Right atrium auricular region (tissue), 2 donors: ENCODE data around the gene GALNS. TPM values are rescaled to one million over a fixed set of nuclear protein-coding genes. Genes with fewer than 3 reads are reported as not detected.

Source experiments
- DNase-seq: peaks from one replicate; pipeline ENCODE4 v3.0.0-alpha.2; 2019; ENCODE audit warnings: low spot score
- H3K27ac ChIP-seq, 2 donors: fragments of 200-600 bp; sonication (generic); 1 replicate in 1 of 2; 2 replicates in 1 of 2; pipeline ENCODE4 v1.5.1; 2016 to 2019
- H3K27me3 ChIP-seq, 2 donors: fragments of 200-600 bp; sonication (generic); one replicate each; pipeline versions ENCODE4 v1.5.1 to v1.6.0; 2017 to 2019
- H3K36me3 ChIP-seq: fragments of 200-600 bp; sonication (generic); one replicate; pipeline ENCODE4 v1.5.1; 2016
- H3K4me1 ChIP-seq, 2 donors: fragments of 200-600 bp; sonication (generic); one replicate each; pipeline versions ENCODE4 v1.5.1 to v1.6.0; 2017 to 2019
- H3K4me3 ChIP-seq, 2 donors: fragments of 200-600 bp; sonication (generic); 1 replicate in 1 of 2; 2 replicates in 1 of 2; pipeline ENCODE4 v1.5.1; 2017 to 2019; ENCODE audit warnings: mild to moderate bottlenecking in 1 of 2, moderate library complexity in 1 of 2
- H3K9me3 ChIP-seq, 2 donors: fragments of 200-600 bp; sonication (generic); one replicate each; pipeline ENCODE4 v1.5.1; 2019
- CTCF ChIP-seq, 2 donors: fragments of 200-600 bp; sonication (generic); IDR thresholded peaks; one replicate each; pipeline ENCODE4 v1.5.1; 2019; ENCODE audit warnings: antibody characterized with exemption in 2 of 2
- total RNA-seq, 2 donors: library from RNA; depleted of rRNA; stranded (reverse); fragments of >200 nt; gene quantifications; one replicate each; pipeline ENCODE4 v1.1.0, GENCODE V29; 2016

The GALNS gene
- total RNA-seq, 2 donors from 2014 or later = 12.6 to 18.8 TPM

GRCh38 chr16:88878356-88878755 lies 21.6 kb upstream of the GALNS start:
- no peaks in the 10 kb centered on the region for H3K36me3 ChIP-seq
- H3K4me3 ChIP-seq = no peak overlapping the region
- peaks cover 0 to 5% of the 10 kb centered on the region in 2 donors for H3K4me1 ChIP-seq
- DNase-seq = no peak
- no peaks in the 10 kb centered on the region for H3K9me3 ChIP-seq
- H3K27me3 ChIP-seq = no peaks in the 10 kb centered on the region
- H3K27ac ChIP-seq = no peak overlapping the region
- TF ChIP-seq CTCF (IDR thresholded peaks at IDR 0.05) = no peak

- no peak for DNase-seq
- Histone ChIP-seq H3K9me3 (no peaks in the 10 kb centered on the region), H3K4me1 (peaks cover 0 to 5% of the 10 kb centered on the region in 2 donors), H3K36me3 (no peaks in the 10 kb centered on the region), H3K4me3 (no peak overlapping the region), H3K27ac (no peak overlapping the region), H3K27me3 (no peaks in the 10 kb centered on the region)
- no peak for TF ChIP-seq CTCF (IDR thresholded peaks at IDR 0.05)
These were observed 21.0 kb upstream of the GALNS start for GRCh38 chr16:88877564-88878289.

- H3K4me1 ChIP-seq = peaks cover 0 to 2% of the 10 kb centered on the region in 2 donors
These were observed 20.3 kb upstream of the GALNS start for GRCh38 chr16:88876942-88877526.

GRCh38 chr16:88875703-88876234 lies 19.0 kb upstream of the GALNS start:
- DNase-seq = no peak
- no peaks in the 10 kb centered on the region for H3K27me3 ChIP-seq
- H3K9me3 ChIP-seq = no peaks in the 10 kb centered on the region
- H3K4me3 ChIP-seq = no peak overlapping the region
- TF ChIP-seq CTCF (IDR thresholded peaks at IDR 0.05) = no peak
- peaks cover 0 to 9% of the 10 kb centered on the region in 2 donors for H3K4me1 ChIP-seq
- no peak overlapping the region for H3K27ac ChIP-seq
- no peaks in the 10 kb centered on the region for H3K36me3 ChIP-seq

More at GRCh38 chr16:88876942-88877526, 20.3 kb upstream of the GALNS start:
- H3K27ac ChIP-seq = no peak overlapping the region
- no peaks in the 10 kb centered on the region for H3K9me3 ChIP-seq
- no peak overlapping the region for H3K4me3 ChIP-seq
- DNase-seq = no peak
- no peaks in the 10 kb centered on the region for H3K27me3 ChIP-seq
- no peak for TF ChIP-seq CTCF (IDR thresholded peaks at IDR 0.05)
- H3K36me3 ChIP-seq = no peaks in the 10 kb centered on the region

- no peak for DNase-seq
- H3K9me3 ChIP-seq = no peaks in the 10 kb centered on the region
- H3K36me3 ChIP-seq = no peaks in the 10 kb centered on the region
- peaks cover 0 to 10% of the 10 kb centered on the region in 2 donors for H3K4me1 ChIP-seq
- H3K27me3 ChIP-seq = no peaks in the 10 kb centered on the region
- H3K4me3 ChIP-seq = no peak overlapping the region
- no peak overlapping the region for H3K27ac ChIP-seq
- no peak for TF ChIP-seq CTCF (IDR thresholded peaks at IDR 0.05)
These were observed 18.3 kb upstream of the GALNS start for GRCh38 chr16:88874938-88875599.
